NB4 (cell line): ENCODE measurements around the gene XYLT1.

Source experiments
- MYC ChIP-seq: IDR thresholded peaks from 2 replicates; pipeline ENCODE4 v1.6.1; 2011; ENCODE audit warnings: low read depth, low read length
- POLR2A ChIP-seq: IDR thresholded peaks from 2 replicates; pipeline ENCODE4 v1.6.1; 2011; ENCODE audit warnings: mild to moderate bottlenecking; ENCODE audit not compliant: insufficient read length; ENCODE audit errors: extremely low read depth
- TF ChIP-seq, protein P1 (sequence below): IDR thresholded peaks from one replicate; pipeline ENCODE4 v1.5.1; 2012; ENCODE audit warnings: low read depth, low read length
- TF ChIP-seq, protein P2 (sequence below): IDR thresholded peaks from 2 replicates; pipeline ENCODE4 v1.6.1; 2011; ENCODE audit warnings: low read depth, low read length

- TF ChIP-seq MYC (no peak), POLR2A (no peak)
- TF ChIP-seq, protein P1, sequence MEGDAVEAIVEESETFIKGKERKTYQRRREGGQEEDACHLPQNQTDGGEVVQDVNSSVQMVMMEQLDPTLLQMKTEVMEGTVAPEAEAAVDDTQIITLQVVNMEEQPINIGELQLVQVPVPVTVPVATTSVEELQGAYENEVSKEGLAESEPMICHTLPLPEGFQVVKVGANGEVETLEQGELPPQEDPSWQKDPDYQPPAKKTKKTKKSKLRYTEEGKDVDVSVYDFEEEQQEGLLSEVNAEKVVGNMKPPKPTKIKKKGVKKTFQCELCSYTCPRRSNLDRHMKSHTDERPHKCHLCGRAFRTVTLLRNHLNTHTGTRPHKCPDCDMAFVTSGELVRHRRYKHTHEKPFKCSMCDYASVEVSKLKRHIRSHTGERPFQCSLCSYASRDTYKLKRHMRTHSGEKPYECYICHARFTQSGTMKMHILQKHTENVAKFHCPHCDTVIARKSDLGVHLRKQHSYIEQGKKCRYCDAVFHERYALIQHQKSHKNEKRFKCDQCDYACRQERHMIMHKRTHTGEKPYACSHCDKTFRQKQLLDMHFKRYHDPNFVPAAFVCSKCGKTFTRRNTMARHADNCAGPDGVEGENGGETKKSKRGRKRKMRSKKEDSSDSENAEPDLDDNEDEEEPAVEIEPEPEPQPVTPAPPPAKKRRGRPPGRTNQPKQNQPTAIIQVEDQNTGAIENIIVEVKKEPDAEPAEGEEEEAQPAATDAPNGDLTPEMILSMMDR = no peak
- TF ChIP-seq, protein P2, sequence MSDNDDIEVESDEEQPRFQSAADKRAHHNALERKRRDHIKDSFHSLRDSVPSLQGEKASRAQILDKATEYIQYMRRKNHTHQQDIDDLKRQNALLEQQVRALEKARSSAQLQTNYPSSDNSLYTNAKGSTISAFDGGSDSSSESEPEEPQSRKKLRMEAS = no peak
These were observed 414.1 kb downstream of the XYLT1 start for GRCh38 chr16:17056666-17057065.
